H1 (cell line): ENCODE data around the gene OR2L13. TPM values are rescaled to one million over a fixed set of nuclear protein-coding genes. Genes with fewer than 3 reads are reported as not detected.

ENCODE experiments used
- CEBPB ChIP-seq: IDR thresholded peaks from 2 replicates; pipeline ENCODE4 v1.6.1; 2012; ENCODE audit warnings: low read depth, low read length
- CREB1 ChIP-seq: IDR thresholded peaks from 2 replicates; pipeline ENCODE4 v1.6.1; 2012; ENCODE audit warnings: inconsistent platforms
- EGR1 ChIP-seq: IDR thresholded peaks from 2 replicates; pipeline ENCODE4 v1.6.1; 2011; ENCODE audit warnings: low read depth, low read length, borderline replicate concordance
- GABPA ChIP-seq: IDR thresholded peaks from 2 replicates; pipeline ENCODE4 v1.6.1; 2011; ENCODE audit warnings: mild to moderate bottlenecking, low read length, moderate library complexity, borderline replicate concordance; ENCODE audit not compliant: insufficient read depth
- NANOG ChIP-seq: IDR thresholded peaks from 2 replicates; pipeline ENCODE4 v1.6.1; 2011; ENCODE audit warnings: low read length, low read depth, mild to moderate bottlenecking, inconsistent platforms; ENCODE audit not compliant: insufficient read depth, poor library complexity, severe bottlenecking
- PHF8 ChIP-seq: fragments of 200-600 bp; sonication (generic); conservative IDR thresholded peaks from 2 replicates; pipeline ENCODE4 v1.7.1; 2012; ENCODE audit warnings: low read depth, mild to moderate bottlenecking, inconsistent platforms, low read length, moderate library complexity
- POLR2A ChIP-seq, 2 experiments: IDR thresholded peaks; 1 replicate in 1 of 2; 2 replicates in 1 of 2; pipeline ENCODE4 v1.6.1; 2011; ENCODE audit warnings: low read depth in 2 of 2, low read length in 2 of 2, mild to moderate bottlenecking in 2 of 2; ENCODE audit errors: control extremely low read depth in 1 of 2
- TAF1 ChIP-seq: IDR thresholded peaks from 2 replicates; pipeline ENCODE4 v1.6.1; 2011; ENCODE audit warnings: mild to moderate bottlenecking, low read depth, low read length
- polyA plus RNA-seq, 7 experiments: library from polyadenylated mRNA; depleted of rRNA in 3 of 7; stranded (reverse) in 5 of 7; unstranded in 2 of 7; fragments of >200 nt in 5 of 7; fragments of 200-250 nt in 2 of 7; gene quantifications; 1 replicate in 5 of 7; 2 replicates in 1 of 7; 4 replicates in 1 of 7; pipeline versions ENCODE4 v1.2.1 to v1.2.3, GENCODE V29; 2011 to 2013; ENCODE audit warnings: missing spikeins in 2 of 7, mixed read lengths in 2 of 7
- small RNA-seq: library from polyadenylated mRNA; stranded (forward); fragments of <200 nt; extraction: miRNeasy Mini kit (QIAGEN cat#:217004); gene quantifications from one replicate; pipeline ENCODE3, GENCODE V24; 2013; ENCODE audit not compliant: insufficient read depth
- total RNA-seq: library from RNA; stranded (reverse); fragmentation: NEBNext Ultra II Directional; extraction: Animal tissue kit (Norgen Biotek cat#: 25700); gene quantifications from 2 replicates; pipeline ENCODE4 v1.2.1, GENCODE V29; 2021
- TF ChIP-seq, protein P1 (sequence below), 3 experiments: IDR thresholded peaks; 1 replicate in 2 of 3; 2 replicates in 1 of 3; pipeline versions ENCODE4 v1.5.1 to v1.6.1; 2011; ENCODE audit warnings: low read length in 3 of 3, mild to moderate bottlenecking in 3 of 3, inconsistent platforms in 2 of 3, low read depth in 1 of 3, moderate library complexity in 1 of 3; ENCODE audit not compliant: insufficient read depth in 1 of 3; ENCODE audit errors: control extremely low read depth in 1 of 3

OR2L13 gene
- total and polyA plus RNA-seq, 2 of the 8 experiments (the other 6 are each of a cell fraction or from before 2014, with no cell fraction given) = not detected

DNA sequence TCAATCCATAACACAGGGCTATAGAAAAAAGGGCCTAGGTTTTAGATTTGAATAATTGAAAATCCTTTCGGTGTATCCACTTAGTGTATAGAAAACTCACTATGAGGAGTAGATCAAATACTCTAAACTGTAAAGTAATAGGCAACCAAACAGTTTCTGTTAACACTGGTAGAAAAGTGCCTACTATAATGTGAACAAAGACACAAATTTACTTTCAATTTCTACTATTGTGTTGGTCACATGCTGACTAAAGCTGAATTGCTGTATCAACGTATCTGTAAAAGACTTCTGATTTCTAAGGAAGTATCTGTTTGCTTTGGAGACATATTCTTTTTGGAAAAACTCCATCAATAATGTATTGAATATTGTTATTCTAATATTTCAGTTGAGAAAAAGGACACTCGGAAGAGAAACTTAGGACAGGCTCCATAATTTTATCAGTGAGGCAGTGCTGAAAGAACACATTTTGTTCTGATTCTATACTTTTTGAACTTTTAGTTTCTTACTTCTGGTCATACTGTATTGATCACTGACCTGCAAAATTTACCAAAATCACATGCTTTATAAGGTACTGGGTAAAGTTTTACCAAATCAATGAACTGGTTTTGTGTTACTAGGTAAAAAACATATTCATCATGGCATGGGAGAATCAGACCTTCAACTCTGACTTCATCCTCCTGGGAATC lies 49.7 kb downstream of the OR2L13 start, which contains the start of gene OR2M5 (continued):
- TF ChIP-seq, protein P1, sequence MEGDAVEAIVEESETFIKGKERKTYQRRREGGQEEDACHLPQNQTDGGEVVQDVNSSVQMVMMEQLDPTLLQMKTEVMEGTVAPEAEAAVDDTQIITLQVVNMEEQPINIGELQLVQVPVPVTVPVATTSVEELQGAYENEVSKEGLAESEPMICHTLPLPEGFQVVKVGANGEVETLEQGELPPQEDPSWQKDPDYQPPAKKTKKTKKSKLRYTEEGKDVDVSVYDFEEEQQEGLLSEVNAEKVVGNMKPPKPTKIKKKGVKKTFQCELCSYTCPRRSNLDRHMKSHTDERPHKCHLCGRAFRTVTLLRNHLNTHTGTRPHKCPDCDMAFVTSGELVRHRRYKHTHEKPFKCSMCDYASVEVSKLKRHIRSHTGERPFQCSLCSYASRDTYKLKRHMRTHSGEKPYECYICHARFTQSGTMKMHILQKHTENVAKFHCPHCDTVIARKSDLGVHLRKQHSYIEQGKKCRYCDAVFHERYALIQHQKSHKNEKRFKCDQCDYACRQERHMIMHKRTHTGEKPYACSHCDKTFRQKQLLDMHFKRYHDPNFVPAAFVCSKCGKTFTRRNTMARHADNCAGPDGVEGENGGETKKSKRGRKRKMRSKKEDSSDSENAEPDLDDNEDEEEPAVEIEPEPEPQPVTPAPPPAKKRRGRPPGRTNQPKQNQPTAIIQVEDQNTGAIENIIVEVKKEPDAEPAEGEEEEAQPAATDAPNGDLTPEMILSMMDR (IDR thresholded peaks at IDR 0.05; ENCODE audit: control extremely low read depth in 1 of 3, insufficient read depth in 1 of 3, low read depth in 1 of 3, low read length in 3 of 3) = no peak
- no peak for TF ChIP-seq TAF1
- TF ChIP-seq NANOG = no peak
- TF ChIP-seq PHF8 = no peak
- no peak for TF ChIP-seq CEBPB
- TF ChIP-seq GABPA = no peak
- TF ChIP-seq CREB1 = no peak
- no peak for TF ChIP-seq POLR2A (IDR thresholded peaks at IDR 0.05; ENCODE audit: control extremely low read depth in 1 of 2, low read depth in 2 of 2, low read length in 2 of 2)
- TF ChIP-seq EGR1 = no peak

Small RNA genes lying within 50 kb of the gene (small RNA-seq; reads per million reads assigned to genes)
- gene RF00019 = not detected

Other genes with a start within 250 kb of the OR2L13 start
- 2.1 and 2.8 TPM in 2 replicates for gene TRIM58, start 238.0 kb upstream of the OR2L13 start, total RNA-seq
- not detected in 2 replicates for gene TRIM58, start 238.0 kb upstream of the OR2L13 start, polyA plus RNA-seq (2011; rRNA removed)
- 0.82 and 1.1 TPM in 2 replicates for gene OR2W3, start 199.6 kb upstream of the OR2L13 start, total RNA-seq
- 0.08 and 0.12 TPM in 2 replicates for gene OR2W3, start 199.6 kb upstream of the OR2L13 start, polyA plus RNA-seq (2011; rRNA removed)
- not detected in 2 replicates for gene OR2T8, start 174.9 kb upstream of the OR2L13 start, total RNA-seq
- not detected in 2 replicates for gene OR2T8, start 174.9 kb upstream of the OR2L13 start, polyA plus RNA-seq (2011; rRNA removed)
- not detected in 2 replicates for gene OR2AJ1, start 170.3 kb upstream of the OR2L13 start, total RNA-seq
- not detected in 2 replicates for gene OR2AJ1, start 170.3 kb upstream of the OR2L13 start, polyA plus RNA-seq (2011; rRNA removed)
- not detected in 2 replicates for gene OR2L8, start 146.3 kb upstream of the OR2L13 start, total RNA-seq
- gene OR2L8, start 146.3 kb upstream of the OR2L13 start, polyA plus RNA-seq (2011; rRNA removed) = not detected in 2 replicates
- not detected in 2 replicates for gene OR2AK2, start 130.0 kb upstream of the OR2L13 start, total RNA-seq
- gene OR2AK2, start 130.0 kb upstream of the OR2L13 start, polyA plus RNA-seq (2011; rRNA removed) = not detected in 2 replicates
- not detected in 2 replicates for gene OR2L5, start 81.5 kb upstream of the OR2L13 start, total RNA-seq
- not detected in 2 replicates for gene OR2L5, start 81.5 kb upstream of the OR2L13 start, polyA plus RNA-seq (2011; rRNA removed)
- gene OR2L2, start 65.1 kb upstream of the OR2L13 start, total RNA-seq = 0.10 TPM in 1 of 2 replicates, not detected in the other
- not detected in 2 replicates for gene OR2L2, start 65.1 kb upstream of the OR2L13 start, polyA plus RNA-seq (2011; rRNA removed)
- not detected in 2 replicates for gene OR2L3, start 48.3 kb upstream of the OR2L13 start, total RNA-seq
- gene OR2L3, start 48.3 kb upstream of the OR2L13 start, polyA plus RNA-seq (2011; rRNA removed) = not detected in 2 replicates
- not detected in 2 replicates for gene OR2M5, start 50.0 kb downstream of the OR2L13 start, total RNA-seq
- gene OR2M5, start 50.0 kb downstream of the OR2L13 start, polyA plus RNA-seq (2011; rRNA removed) = not detected in 2 replicates
- not detected in 2 replicates for gene OR2M2, start 79.6 kb downstream of the OR2L13 start, total RNA-seq
- not detected in 2 replicates for gene OR2M2, start 79.6 kb downstream of the OR2L13 start, polyA plus RNA-seq (2011; rRNA removed)
- gene OR2M3, start 102.1 kb downstream of the OR2L13 start, total RNA-seq = not detected in 2 replicates
- gene OR2M3, start 102.1 kb downstream of the OR2L13 start, polyA plus RNA-seq (2011; rRNA removed) = not detected in 2 replicates
- not detected in 2 replicates for gene OR2M4, start 136.2 kb downstream of the OR2L13 start, total RNA-seq
- gene OR2M4, start 136.2 kb downstream of the OR2L13 start, polyA plus RNA-seq (2011; rRNA removed) = not detected in 2 replicates
- gene OR2T33, start 182.8 kb downstream of the OR2L13 start, total RNA-seq = not detected in 2 replicates
- not detected in 2 replicates for gene OR2T33, start 182.8 kb downstream of the OR2L13 start, polyA plus RNA-seq (2011; rRNA removed)
- not detected in 2 replicates for gene OR2T12, start 208.2 kb downstream of the OR2L13 start, total RNA-seq
- gene OR2T12, start 208.2 kb downstream of the OR2L13 start, polyA plus RNA-seq (2011; rRNA removed) = not detected in 2 replicates
- gene OR2M7, start 229.4 kb downstream of the OR2L13 start, total RNA-seq = not detected in 2 replicates
- not detected in 2 replicates for gene OR2M7, start 229.4 kb downstream of the OR2L13 start, polyA plus RNA-seq (2011; rRNA removed)